Loucy (cell line): ENCODE data around the gene FEV.

Experiments
- H2AFZ ChIP-seq: fragments of 200-600 bp; sonication (generic); 2 replicates; pipeline ENCODE4 v1.6.0; 2016; ENCODE audit warnings: antibody characterized with exemption, mild to moderate bottlenecking, low read length, moderate library complexity
- H3F3A ChIP-seq: fragments of 200-600 bp; 2 replicates; pipeline ENCODE4 v1.6.0; 2016; ENCODE audit warnings: antibody characterized with exemption, low read depth, mild to moderate bottlenecking
- H3K27me3 ChIP-seq: fragments of 200-600 bp; sonication (generic); 2 replicates; pipeline ENCODE4 v1.6.1; 2014; ENCODE audit warnings: low read length, mild to moderate bottlenecking; ENCODE audit not compliant: insufficient read depth, poor library complexity, severe bottlenecking
- H3K36me3 ChIP-seq: fragments of 200-600 bp; sonication (generic); 2 replicates; pipeline ENCODE4 v1.6.1; 2016; ENCODE audit warnings: low read length; ENCODE audit not compliant: insufficient read depth
- H3K4me1 ChIP-seq: fragments of 200-600 bp; sonication (generic); 2 replicates; pipeline ENCODE4 v1.5.1; 2014; ENCODE audit warnings: low read length, mild to moderate bottlenecking; ENCODE audit not compliant: insufficient read depth, poor library complexity, severe bottlenecking
- H3K4me2 ChIP-seq: fragments of 200-600 bp; sonication (generic); 2 replicates; pipeline ENCODE4 v1.6.0; 2014; ENCODE audit warnings: antibody characterized with exemption, low read length, low read depth, mild to moderate bottlenecking; ENCODE audit not compliant: poor library complexity, severe bottlenecking
- H3K4me3 ChIP-seq: fragments of 200-600 bp; sonication (generic); 2 replicates; pipeline ENCODE4 v1.5.1; 2014; ENCODE audit warnings: low read length, mild to moderate bottlenecking, mixed read lengths; ENCODE audit not compliant: poor library complexity, severe bottlenecking
- H3K79me2 ChIP-seq: fragments of 200-600 bp; sonication (generic); 2 replicates; pipeline ENCODE4 v1.6.1; 2014; ENCODE audit warnings: low read length; ENCODE audit not compliant: insufficient read depth
- H3K9ac ChIP-seq: fragments of 200-600 bp; sonication (generic); 2 replicates; pipeline ENCODE4 v1.6.0; 2014; ENCODE audit warnings: mild to moderate bottlenecking, low read depth, low read length, moderate library complexity; ENCODE audit not compliant: poor library complexity, severe bottlenecking
- H3K9me2 ChIP-seq: fragments of 200-600 bp; sonication (generic); replicated peaks from 2 replicates; pipeline ENCODE4 v1.6.1; 2016; ENCODE audit warnings: low read depth, low read length, mixed read lengths
- H3K9me3 ChIP-seq: fragments of 200-600 bp; sonication (generic); 2 replicates; pipeline ENCODE4 v1.6.1; 2014; ENCODE audit warnings: mild to moderate bottlenecking, antibody characterized with exemption, low read length, low read depth; ENCODE audit not compliant: insufficient read depth
- H4K20me1 ChIP-seq: fragments of 200-600 bp; sonication (generic); 2 replicates; pipeline ENCODE4 v1.6.0; 2014; ENCODE audit warnings: antibody characterized with exemption, low read length, mild to moderate bottlenecking; ENCODE audit not compliant: insufficient read depth, poor library complexity, severe bottlenecking
- EZH2phosphoT487 ChIP-seq: fragments of 200-600 bp; IDR thresholded peaks from 2 replicates; pipeline ENCODE4 v1.6.1; 2018; ENCODE audit warnings: antibody characterized with exemption, mild to moderate bottlenecking, moderate library complexity, borderline replicate concordance
- TF ChIP-seq, protein P1 (sequence below): fragments of 200-600 bp; sonication (generic); conservative IDR thresholded peaks from 2 replicates; pipeline ENCODE4 v1.5.1; 2014; ENCODE audit warnings: mild to moderate bottlenecking, antibody characterized with exemption, low read length

FEV gene

DNA sequence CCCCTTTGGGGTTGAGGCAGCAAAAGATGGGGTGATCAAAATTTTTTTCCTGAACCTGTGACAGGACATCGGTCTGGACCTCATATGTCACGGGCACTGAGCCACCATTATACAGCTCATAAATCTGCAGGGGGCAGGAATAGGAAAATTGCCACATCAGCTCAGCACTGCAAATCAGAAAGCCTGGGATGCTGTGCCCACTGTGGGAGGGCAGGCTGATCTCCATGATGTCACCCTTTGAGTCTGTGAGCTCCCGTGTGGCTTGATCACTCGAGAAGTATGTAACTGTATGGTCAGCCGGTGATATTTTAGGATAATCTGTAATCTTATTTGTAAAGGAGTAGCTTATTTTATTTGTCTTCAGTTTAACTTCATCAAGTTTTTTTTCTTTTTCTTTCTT, 25.9 kb upstream of the FEV start:
- Histone ChIP-seq H3K27me3 (no peaks in the 10 kb centered on the region), H3F3A (no peaks in the 10 kb centered on the region), H3K4me2 (no peak overlapping the region), H3K4me1 (no peaks in the 10 kb centered on the region), H3K9me2 (no peaks in the 10 kb centered on the region), H3K9me3 (no peaks in the 10 kb centered on the region), H4K20me1 (no peaks in the 10 kb centered on the region), H3K9ac (no peak overlapping the region), H3K79me2 (no peaks in the 10 kb centered on the region), H3K36me3 (no peaks in the 10 kb centered on the region), H2AFZ (no peak overlapping the region), H3K4me3 (no peak overlapping the region)
- TF ChIP-seq, protein P1, sequence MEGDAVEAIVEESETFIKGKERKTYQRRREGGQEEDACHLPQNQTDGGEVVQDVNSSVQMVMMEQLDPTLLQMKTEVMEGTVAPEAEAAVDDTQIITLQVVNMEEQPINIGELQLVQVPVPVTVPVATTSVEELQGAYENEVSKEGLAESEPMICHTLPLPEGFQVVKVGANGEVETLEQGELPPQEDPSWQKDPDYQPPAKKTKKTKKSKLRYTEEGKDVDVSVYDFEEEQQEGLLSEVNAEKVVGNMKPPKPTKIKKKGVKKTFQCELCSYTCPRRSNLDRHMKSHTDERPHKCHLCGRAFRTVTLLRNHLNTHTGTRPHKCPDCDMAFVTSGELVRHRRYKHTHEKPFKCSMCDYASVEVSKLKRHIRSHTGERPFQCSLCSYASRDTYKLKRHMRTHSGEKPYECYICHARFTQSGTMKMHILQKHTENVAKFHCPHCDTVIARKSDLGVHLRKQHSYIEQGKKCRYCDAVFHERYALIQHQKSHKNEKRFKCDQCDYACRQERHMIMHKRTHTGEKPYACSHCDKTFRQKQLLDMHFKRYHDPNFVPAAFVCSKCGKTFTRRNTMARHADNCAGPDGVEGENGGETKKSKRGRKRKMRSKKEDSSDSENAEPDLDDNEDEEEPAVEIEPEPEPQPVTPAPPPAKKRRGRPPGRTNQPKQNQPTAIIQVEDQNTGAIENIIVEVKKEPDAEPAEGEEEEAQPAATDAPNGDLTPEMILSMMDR = no peak
- TF ChIP-seq EZH2phosphoT487 = no peak

DNA sequence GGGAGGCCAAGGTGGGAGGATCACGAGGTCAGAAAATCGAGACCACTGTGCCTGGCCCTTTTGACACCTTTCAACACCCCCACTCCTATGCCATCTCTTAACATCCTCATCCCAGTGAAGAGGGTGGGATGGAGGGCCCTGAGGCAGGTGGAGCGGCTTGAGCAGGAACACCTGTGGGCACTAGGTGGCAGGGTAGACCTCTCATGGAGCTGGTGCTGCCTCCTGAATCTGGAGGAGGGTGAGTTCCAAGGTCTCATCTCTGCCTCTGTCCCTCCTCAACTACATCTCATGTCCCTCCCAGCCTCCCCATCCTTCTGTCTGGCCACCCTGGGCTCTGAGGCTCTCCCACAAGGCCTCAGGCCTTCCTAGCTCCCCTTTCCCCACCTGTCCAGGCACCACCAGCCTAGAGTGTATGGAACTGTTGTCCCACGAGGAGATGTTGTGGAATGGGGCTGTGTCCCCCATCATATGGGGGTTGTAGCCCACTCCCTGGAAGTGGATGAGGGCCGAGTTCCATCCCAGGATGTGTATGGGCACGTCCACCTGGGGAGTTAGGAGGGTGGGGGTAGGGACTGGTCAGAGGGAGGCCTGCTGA, 25.3 kb upstream of the FEV start:
- Histone ChIP-seq H3K9ac (no peak overlapping the region), H3K4me3 (no peak overlapping the region), H3K27me3 (no peaks in the 10 kb centered on the region), H4K20me1 (no peaks in the 10 kb centered on the region), H3K4me2 (no peak overlapping the region), H3K79me2 (no peaks in the 10 kb centered on the region), H3K36me3 (no peaks in the 10 kb centered on the region), H3K9me3 (no peaks in the 10 kb centered on the region), H3K9me2 (no peaks in the 10 kb centered on the region), H2AFZ (no peak overlapping the region), H3F3A (no peaks in the 10 kb centered on the region), H3K4me1 (no peaks in the 10 kb centered on the region)
- no peak for TF ChIP-seq EZH2phosphoT487
- TF ChIP-seq, protein P1 = peak; percentile 61

DNA sequence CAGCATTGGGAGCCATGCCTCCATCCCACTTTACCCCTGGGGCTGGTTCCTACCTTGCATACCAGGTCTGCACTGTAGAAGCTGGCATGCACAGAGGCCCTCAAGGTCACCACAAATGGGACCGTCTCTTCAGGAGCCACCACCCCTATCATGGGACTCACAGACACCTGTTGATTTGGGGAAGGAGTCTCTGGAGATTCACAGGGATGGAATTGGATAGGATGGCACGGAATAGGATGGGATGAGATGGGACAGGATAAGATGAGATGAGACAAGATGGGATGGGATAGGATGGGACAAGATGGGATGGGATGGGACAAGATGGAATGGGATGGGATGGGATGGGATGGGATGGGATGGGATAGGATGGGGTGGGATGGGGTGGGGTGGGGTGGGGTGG, 24.3 kb upstream of the FEV start:
- Histone ChIP-seq H3K4me1 (no peaks in the 10 kb centered on the region), H3K9me3 (no peaks in the 10 kb centered on the region), H3K36me3 (no peaks in the 10 kb centered on the region), H3K9ac (no peak overlapping the region), H3K4me3 (no peak overlapping the region), H2AFZ (no peak overlapping the region), H3K4me2 (no peak overlapping the region), H3K9me2 (no peaks in the 10 kb centered on the region), H3F3A (no peaks in the 10 kb centered on the region), H4K20me1 (no peaks in the 10 kb centered on the region), H3K79me2 (no peaks in the 10 kb centered on the region), H3K27me3 (no peaks in the 10 kb centered on the region)
- TF ChIP-seq, protein P1 = no peak
- no peak for TF ChIP-seq EZH2phosphoT487
